GM23338 (cell line): ENCODE measurements around the gene ANP32E. TPM values are rescaled to one million over a fixed set of nuclear protein-coding genes. Genes with fewer than 3 reads are reported as not detected.

Experiments
- ATAC-seq: fragments of 200-7000 bp; cut with Tn5 transposase; 3 replicates; pipeline ENCODE4 v1.9.1; 2020
- DNase-seq: peaks from one replicate; pipeline ENCODE4 v3.0.0-alpha.2; 2015; ENCODE audit warnings: low spot score
- H2AFZ ChIP-seq: fragments of 200-600 bp; sonication (generic); 2 replicates; pipeline ENCODE4 v1.8.0; 2016; ENCODE audit warnings: antibody characterized with exemption, mild to moderate bottlenecking, moderate library complexity
- H3F3A ChIP-seq: fragments of 200-600 bp; sonication (generic); replicated peaks from 2 replicates; pipeline ENCODE4 v1.8.0; 2017; ENCODE audit warnings: antibody characterized with exemption, mixed run types, low read depth
- H3K27ac ChIP-seq: fragments of 200-600 bp; sonication (generic); 2 replicates; pipeline ENCODE4 v1.6.1; 2016; ENCODE audit warnings: low read depth
- H3K27me3 ChIP-seq: fragments of 200-600 bp; sonication (generic); 2 replicates; pipeline ENCODE4 v1.8.0; 2016; ENCODE audit warnings: mild to moderate bottlenecking, mixed run types, moderate library complexity; ENCODE audit not compliant: insufficient read depth
- H3K36me3 ChIP-seq: fragments of 200-600 bp; sonication (generic); 2 replicates; pipeline ENCODE4 v1.8.0; 2016; ENCODE audit warnings: mild to moderate bottlenecking; ENCODE audit not compliant: insufficient read depth
- H3K4me1 ChIP-seq: fragments of 200-600 bp; sonication (generic); 2 replicates; pipeline ENCODE4 v1.8.0; 2016; ENCODE audit warnings: mild to moderate bottlenecking, moderate library complexity; ENCODE audit not compliant: insufficient read depth
- H3K4me2 ChIP-seq: fragments of 200-600 bp; sonication (generic); 2 replicates; pipeline ENCODE4 v1.7.1; 2017; ENCODE audit warnings: mixed run types
- H3K4me3 ChIP-seq: fragments of 200-600 bp; sonication (generic); 2 replicates; pipeline ENCODE4 v1.6.1; 2016; ENCODE audit warnings: mixed run types
- H3K79me2 ChIP-seq: fragments of 200-600 bp; sonication (generic); replicated peaks from 2 replicates; pipeline ENCODE4 v1.8.0; 2017; ENCODE audit warnings: mild to moderate bottlenecking; ENCODE audit not compliant: insufficient read depth
- H3K9me2 ChIP-seq: fragments of 200-600 bp; sonication (generic); 2 replicates; pipeline ENCODE4 v1.8.0; 2017; ENCODE audit not compliant: insufficient read depth
- H4K20me1 ChIP-seq: fragments of 200-600 bp; sonication (generic); replicated peaks from 2 replicates; pipeline ENCODE4 v1.8.0; 2017; ENCODE audit warnings: mild to moderate bottlenecking; ENCODE audit not compliant: insufficient read depth
- H3K27ac Mint-ChIP-seq: 2 replicates; pipeline ENCODE4 v1.8.0; 2020; ENCODE audit warnings: inconsistent platforms, mild to moderate bottlenecking, moderate library complexity, mixed read lengths
- H3K27me3 Mint-ChIP-seq: 3 replicates; pipeline ENCODE4 v1.8.0; 2022; ENCODE audit warnings: low read depth, mild to moderate bottlenecking, moderate library complexity, mixed read lengths, inconsistent platforms; ENCODE audit not compliant: insufficient read depth, poor library complexity
- H3K36me3 Mint-ChIP-seq: 3 replicates; pipeline ENCODE4 v1.8.0; 2021; ENCODE audit warnings: low read depth, mild to moderate bottlenecking, inconsistent platforms, moderate library complexity, mixed read lengths
- H3K4me1 Mint-ChIP-seq: 3 replicates; pipeline ENCODE4 v1.8.0; 2020; ENCODE audit warnings: mild to moderate bottlenecking, inconsistent platforms, mixed read lengths
- H3K4me3 Mint-ChIP-seq: 3 replicates; pipeline ENCODE4 v1.8.0; 2021; ENCODE audit warnings: moderate library complexity, mild to moderate bottlenecking, inconsistent platforms, mixed read lengths
- H3K9me3 Mint-ChIP-seq: 3 replicates; pipeline ENCODE4 v1.8.0; 2020; ENCODE audit warnings: moderate library complexity, mild to moderate bottlenecking, inconsistent platforms, mixed read lengths
- CREB1 ChIP-seq: fragments of 250-450 bp; sonication (Bioruptor Pico); IDR thresholded peaks from 2 replicates; pipeline ENCODE4 v1.5.0; 2020; ENCODE audit warnings: low read depth, mild to moderate bottlenecking, moderate library complexity
- EZH2phosphoT487 ChIP-seq: fragments of 200-600 bp; sonication (generic); IDR thresholded peaks from one replicate; pipeline ENCODE4 v1.8.1; 2018; ENCODE audit warnings: antibody characterized with exemption; ENCODE audit not compliant: unreplicated experiment
- JUNB ChIP-seq: IDR thresholded peaks from one replicate; pipeline ENCODE4 v1.6.1; 2016; ENCODE audit warnings: antibody characterized with exemption; ENCODE audit not compliant: unreplicated experiment
- NANOG ChIP-seq: IDR thresholded peaks from 2 replicates; pipeline ENCODE4 v1.6.1; 2016; ENCODE audit warnings: antibody characterized with exemption, borderline replicate concordance
- POLR2AphosphoS5 ChIP-seq: IDR thresholded peaks from 2 replicates; pipeline ENCODE4 v1.6.1; 2016; ENCODE audit warnings: antibody characterized with exemption, low read depth
- REST ChIP-seq: IDR thresholded peaks from one replicate; pipeline ENCODE4 v1.6.1; 2018; ENCODE audit warnings: antibody characterized with exemption; ENCODE audit not compliant: unreplicated experiment
- STAT1 ChIP-seq: IDR thresholded peaks from one replicate; pipeline ENCODE4 v1.6.1; 2016; ENCODE audit warnings: antibody characterized with exemption; ENCODE audit not compliant: unreplicated experiment
- ZNF114 ChIP-seq: fragments of 250-450 bp; sonication (Bioruptor Pico); IDR thresholded peaks from 2 replicates; pipeline ENCODE4 v1.5.0; 2020; ENCODE audit warnings: mild to moderate bottlenecking, moderate library complexity
- ZNF331 ChIP-seq: fragments of 250-450 bp; sonication (Bioruptor Pico); IDR thresholded peaks from 2 replicates; pipeline ENCODE4 v1.5.0; 2020; ENCODE audit warnings: low read depth, mild to moderate bottlenecking, moderate library complexity
- polyA plus RNA-seq: library from polyadenylated mRNA; unstranded; fragments of >200 nt; fragmentation: Nextera tagmentation; extraction: Ambion mirVana; gene quantifications from 2 replicates; pipeline ENCODE4 v1.2.1, GENCODE V29; 2016
- total RNA-seq: library from RNA; depleted of rRNA; stranded (reverse); fragments of >200 nt; shearing (Covaris generic); gene quantifications from 2 replicates; pipeline ENCODE4 v1.2.3, GENCODE V29; 2014
- TF ChIP-seq, protein P1 (sequence below): IDR thresholded peaks from 2 replicates; pipeline ENCODE4 v1.6.1; 2016; ENCODE audit warnings: antibody characterized with exemption

Gene ANP32E
- total and polyA plus RNA-seq, 2 experiments from 2014 or later: 88.6 to 257 TPM

DNA sequence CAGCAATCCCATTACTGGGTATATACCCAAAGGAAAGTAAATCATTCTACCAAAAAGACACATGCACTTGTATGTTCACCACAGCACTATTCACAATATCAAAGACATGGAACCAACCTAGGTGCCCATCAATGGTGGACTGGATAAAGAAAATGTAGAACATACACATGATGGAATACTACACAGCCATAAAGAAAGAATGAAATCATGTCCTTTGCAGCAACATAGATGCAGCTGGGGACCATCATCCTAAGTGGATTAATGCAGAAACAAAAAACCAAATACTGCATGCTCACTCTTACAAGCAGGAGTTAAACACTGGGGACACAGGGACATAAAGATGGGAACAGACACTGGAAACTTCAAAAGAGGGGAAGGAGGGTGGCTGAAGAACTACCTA, 8.7 kb downstream of the ANP32E start:
- DNase-seq (no peak), ATAC-seq (no peak)

GRCh38 chr1:150226486-150226885, 9.4 kb downstream of the ANP32E start:
- Mint-ChIP-seq H3K4me3 (no peak overlapping the region), H3K36me3 (peaks cover 85% of the 10 kb centered on the region), H3K9me3 (no peaks in the 10 kb centered on the region), H3K27me3 (no peaks in the 10 kb centered on the region), H3K4me1 (no peaks in the 10 kb centered on the region), H3K27ac (no peak overlapping the region)
- Histone ChIP-seq H4K20me1 (no peaks in the 10 kb centered on the region; the same call in 1 of the 2 replicates), H3K4me3 (no peak overlapping the region), H3K79me2 (peaks cover 29% of the 10 kb centered on the region), H3K4me2 (no peak overlapping the region), H3F3A (peaks cover 24% of the 10 kb centered on the region; the same call in 1 of the 2 replicates), H3K27ac (no peak overlapping the region), H3K27me3 (no peaks in the 10 kb centered on the region), H3K36me3 (peaks cover 58% of the 10 kb centered on the region), H3K9me2 (no peaks in the 10 kb centered on the region), H3K4me1 (no peaks in the 10 kb centered on the region), H2AFZ (no peak overlapping the region)
- ATAC-seq (no peak), DNase-seq (no peak)
- TF ChIP-seq POLR2AphosphoS5 (no peak), ZNF331 (CRISPR knock-in tag) (no peak), STAT1 (no peak), NANOG (no peak), ZNF114 (CRISPR knock-in tag) (no peak), JUNB (no peak), CREB1 (no peak), REST (no peak), EZH2phosphoT487 (no peak)
- TF ChIP-seq, protein P1, sequence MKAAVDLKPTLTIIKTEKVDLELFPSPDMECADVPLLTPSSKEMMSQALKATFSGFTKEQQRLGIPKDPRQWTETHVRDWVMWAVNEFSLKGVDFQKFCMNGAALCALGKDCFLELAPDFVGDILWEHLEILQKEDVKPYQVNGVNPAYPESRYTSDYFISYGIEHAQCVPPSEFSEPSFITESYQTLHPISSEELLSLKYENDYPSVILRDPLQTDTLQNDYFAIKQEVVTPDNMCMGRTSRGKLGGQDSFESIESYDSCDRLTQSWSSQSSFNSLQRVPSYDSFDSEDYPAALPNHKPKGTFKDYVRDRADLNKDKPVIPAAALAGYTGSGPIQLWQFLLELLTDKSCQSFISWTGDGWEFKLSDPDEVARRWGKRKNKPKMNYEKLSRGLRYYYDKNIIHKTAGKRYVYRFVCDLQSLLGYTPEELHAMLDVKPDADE: no peak

More for the DNA sequence above, 8.7 kb downstream of the ANP32E start:
- H3K9me3 Mint-ChIP-seq: no peaks in the 10 kb centered on the region
- H3K27me3 Mint-ChIP-seq: no peaks in the 10 kb centered on the region
- H3K9me2 ChIP-seq: no peaks in the 10 kb centered on the region
- no peak overlapping the region for H3K4me3 Mint-ChIP-seq
- peaks cover 4% of the 10 kb centered on the region; the same call in 1 of the 2 replicates for H4K20me1 ChIP-seq
- no peak overlapping the region for H2AFZ ChIP-seq
- no peaks in the 10 kb centered on the region for H3K27me3 ChIP-seq
- no peaks in the 10 kb centered on the region for H3K4me1 Mint-ChIP-seq
- H3K36me3 Mint-ChIP-seq: peaks cover 87% of the 10 kb centered on the region
- peaks cover 36% of the 10 kb centered on the region for H3K79me2 ChIP-seq
- peaks cover 58% of the 10 kb centered on the region for H3K36me3 ChIP-seq
- no peak overlapping the region for H3K27ac ChIP-seq
- TF ChIP-seq REST (no peak), STAT1 (no peak), ZNF114 (CRISPR knock-in tag) (no peak)
- H3F3A ChIP-seq: peaks cover 24% of the 10 kb centered on the region; the same call in 1 of the 2 replicates
- no peak overlapping the region for H3K27ac Mint-ChIP-seq
- no peaks in the 10 kb centered on the region for H3K4me1 ChIP-seq
- no peak overlapping the region for H3K4me3 ChIP-seq
- no peak overlapping the region for H3K4me2 ChIP-seq
